Neural cell (in vitro differentiated cells): ENCODE data around the gene POU1F1.

Source experiments
- CTCF ChIP-seq: fragments of 450-650 bp; IDR thresholded peaks from 2 replicates; pipeline ENCODE4 v1.5.1; 2014; ENCODE audit warnings: antibody characterized with exemption, mild to moderate bottlenecking, moderate library complexity; ENCODE audit not compliant: poor library complexity, severe bottlenecking
- EZH2 ChIP-seq: fragments of 200-600, 300-800 bp; shearing (Covaris generic), sonication (generic); IDR thresholded peaks from 2 replicates; pipeline ENCODE4 v1.6.1; 2014; ENCODE audit warnings: antibody characterized with exemption, low read length, borderline replicate concordance, mild to moderate bottlenecking; ENCODE audit not compliant: insufficient read depth, poor library complexity, severe bottlenecking
- MXI1 ChIP-seq: fragments of 450-650 bp; conservative IDR thresholded peaks from 2 replicates; pipeline ENCODE4 v1.6.1; 2014; ENCODE audit warnings: antibody characterized with exemption, mild to moderate bottlenecking; ENCODE audit not compliant: poor library complexity, severe bottlenecking
- POLR2AphosphoS5 ChIP-seq: IDR thresholded peaks from 2 replicates; pipeline ENCODE4 v1.6.1; 2012
- RAD21 ChIP-seq: fragments of 450-650 bp; conservative IDR thresholded peaks from 2 replicates; pipeline ENCODE4 v1.6.1; 2014; ENCODE audit warnings: antibody characterized with exemption, mild to moderate bottlenecking, moderate library complexity
- TAF1 ChIP-seq: IDR thresholded peaks from 2 replicates; pipeline ENCODE4 v1.6.1; 2012; ENCODE audit warnings: low read depth
- TF ChIP-seq, protein P1 (sequence below): IDR thresholded peaks from 2 replicates; pipeline ENCODE4 v1.6.1; 2012; ENCODE audit warnings: borderline replicate concordance

- TF ChIP-seq CTCF (no peak), POLR2AphosphoS5 (no peak), RAD21 (no peak), TAF1 (no peak), EZH2 (no peak), MXI1 (no peak)
- TF ChIP-seq, protein P1, sequence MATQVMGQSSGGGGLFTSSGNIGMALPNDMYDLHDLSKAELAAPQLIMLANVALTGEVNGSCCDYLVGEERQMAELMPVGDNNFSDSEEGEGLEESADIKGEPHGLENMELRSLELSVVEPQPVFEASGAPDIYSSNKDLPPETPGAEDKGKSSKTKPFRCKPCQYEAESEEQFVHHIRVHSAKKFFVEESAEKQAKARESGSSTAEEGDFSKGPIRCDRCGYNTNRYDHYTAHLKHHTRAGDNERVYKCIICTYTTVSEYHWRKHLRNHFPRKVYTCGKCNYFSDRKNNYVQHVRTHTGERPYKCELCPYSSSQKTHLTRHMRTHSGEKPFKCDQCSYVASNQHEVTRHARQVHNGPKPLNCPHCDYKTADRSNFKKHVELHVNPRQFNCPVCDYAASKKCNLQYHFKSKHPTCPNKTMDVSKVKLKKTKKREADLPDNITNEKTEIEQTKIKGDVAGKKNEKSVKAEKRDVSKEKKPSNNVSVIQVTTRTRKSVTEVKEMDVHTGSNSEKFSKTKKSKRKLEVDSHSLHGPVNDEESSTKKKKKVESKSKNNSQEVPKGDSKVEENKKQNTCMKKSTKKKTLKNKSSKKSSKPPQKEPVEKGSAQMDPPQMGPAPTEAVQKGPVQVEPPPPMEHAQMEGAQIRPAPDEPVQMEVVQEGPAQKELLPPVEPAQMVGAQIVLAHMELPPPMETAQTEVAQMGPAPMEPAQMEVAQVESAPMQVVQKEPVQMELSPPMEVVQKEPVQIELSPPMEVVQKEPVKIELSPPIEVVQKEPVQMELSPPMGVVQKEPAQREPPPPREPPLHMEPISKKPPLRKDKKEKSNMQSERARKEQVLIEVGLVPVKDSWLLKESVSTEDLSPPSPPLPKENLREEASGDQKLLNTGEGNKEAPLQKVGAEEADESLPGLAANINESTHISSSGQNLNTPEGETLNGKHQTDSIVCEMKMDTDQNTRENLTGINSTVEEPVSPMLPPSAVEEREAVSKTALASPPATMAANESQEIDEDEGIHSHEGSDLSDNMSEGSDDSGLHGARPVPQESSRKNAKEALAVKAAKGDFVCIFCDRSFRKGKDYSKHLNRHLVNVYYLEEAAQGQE = no peak
These were observed 29.0 kb downstream of the POU1F1 start for GRCh38 chr3:87247430-87247773.
